Cerebellar nuclear complex (tissue), 1 donor: Measurements from ENCODE around the gene ADAM11.

Experiments used
- DNase-seq, 2 experiments: peaks; one replicate each; lab custom pipeline; 2025; lab: John Stamatoyannopoulos, UW

The ADAM11 gene

DNA sequence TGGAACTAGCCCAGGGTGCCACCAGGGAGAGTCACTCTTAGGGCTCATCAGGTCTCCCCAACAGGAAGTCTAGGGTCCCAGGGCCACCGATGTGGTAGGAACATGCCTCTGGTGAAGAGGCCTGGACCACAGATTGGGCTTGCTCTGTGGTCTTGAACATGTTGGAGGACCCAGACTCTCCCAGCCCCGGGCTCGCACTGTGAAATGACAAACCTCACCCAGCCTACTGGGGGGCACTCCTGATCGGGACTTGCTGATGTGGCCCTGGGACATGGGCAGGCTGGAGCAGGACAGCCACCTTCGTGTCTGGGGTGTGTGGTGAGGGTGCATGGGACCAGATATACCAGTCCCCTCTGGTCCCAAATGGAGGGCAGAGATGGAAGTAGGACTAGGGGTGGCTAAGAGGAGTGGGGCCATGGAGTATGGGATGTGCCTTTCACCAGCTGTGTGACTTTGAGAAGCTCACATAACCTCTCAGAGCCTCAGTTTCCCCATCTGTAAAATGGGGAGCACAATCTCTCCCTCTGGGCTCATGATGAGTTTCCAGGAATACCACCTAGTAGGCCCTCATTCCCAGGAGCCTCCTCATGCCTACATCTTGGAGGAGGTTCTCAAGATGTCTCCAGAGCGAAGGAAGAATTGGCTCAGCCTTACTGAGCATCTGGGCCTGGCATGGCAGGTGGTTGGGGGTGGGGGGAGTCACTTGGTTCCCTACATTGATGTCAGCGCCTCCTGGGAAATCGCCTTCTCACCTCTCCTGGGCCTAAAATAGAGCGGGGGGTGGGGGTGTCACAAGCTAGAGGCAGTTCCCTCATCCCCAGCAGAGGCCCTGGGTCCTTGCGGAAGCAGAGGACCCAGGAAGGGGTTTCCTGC lies 1.5 kb upstream of the ADAM11 start:
- no peak for DNase-seq

DNA sequence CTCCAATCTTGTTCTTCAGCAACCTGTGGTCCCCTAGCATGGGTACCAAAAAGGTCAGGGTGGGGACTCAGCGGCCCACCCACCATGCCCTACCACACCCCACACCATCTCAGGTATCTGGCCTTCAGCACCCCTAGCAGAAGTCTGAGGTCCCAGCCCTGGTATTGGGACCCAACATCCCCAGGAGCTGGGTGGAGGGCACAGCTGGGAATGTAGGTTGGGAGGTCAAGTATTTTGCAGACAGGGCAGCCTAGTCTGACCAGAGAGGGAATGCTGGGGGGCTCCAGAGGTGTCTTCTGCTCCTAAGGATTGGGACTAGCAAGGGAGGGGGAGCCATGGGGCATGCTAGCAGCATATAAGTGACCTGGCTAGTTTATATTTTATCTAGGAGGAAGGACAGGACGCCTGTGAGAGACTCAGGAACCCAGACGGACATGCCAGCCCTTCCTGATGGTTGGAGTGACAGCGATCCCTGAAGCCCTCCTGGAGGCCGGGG lies 822 bp upstream of the ADAM11 start:
- DNase-seq = no peak

DNA sequence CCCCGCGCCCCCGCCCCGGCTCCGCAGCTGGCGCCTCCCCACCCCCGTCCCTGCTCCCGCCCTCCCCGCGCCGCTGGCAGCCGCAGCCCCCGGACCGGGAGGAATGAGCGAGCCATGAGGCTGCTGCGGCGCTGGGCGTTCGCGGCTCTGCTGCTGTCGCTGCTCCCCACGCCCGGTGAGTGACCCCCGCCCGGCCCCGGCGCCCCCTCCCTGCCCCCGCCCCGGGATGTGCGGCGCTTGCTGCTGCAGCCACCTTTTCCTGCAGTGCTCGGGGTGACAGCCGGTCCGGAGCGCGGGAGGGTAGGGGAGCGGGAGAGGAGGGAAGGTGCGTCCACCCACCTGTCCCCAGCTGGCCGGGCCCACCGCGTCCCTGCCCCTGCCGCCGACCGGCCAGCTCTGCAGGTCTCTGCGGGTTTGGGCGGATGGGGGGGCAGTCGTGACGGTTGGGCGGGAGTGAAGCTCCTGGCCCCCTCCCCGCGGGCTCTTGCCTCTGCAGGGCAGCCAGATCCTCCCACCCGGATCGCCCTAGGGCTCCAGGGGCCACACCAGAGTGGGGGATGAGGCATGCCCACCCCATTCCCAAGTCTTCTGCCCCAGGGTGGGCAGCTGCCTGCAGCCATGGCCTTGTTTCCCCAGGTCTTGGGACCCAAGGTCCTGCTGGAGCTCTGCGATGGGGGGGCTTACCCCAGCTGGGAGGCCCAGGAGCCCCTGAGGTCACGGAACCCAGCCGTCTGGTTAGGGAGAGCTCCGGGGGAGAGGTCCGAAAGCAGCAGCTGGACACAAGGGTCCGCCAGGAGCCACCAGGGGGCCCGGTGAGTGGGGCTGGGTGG lies 513 bp downstream of the ADAM11 start:
- DNase-seq = no peak

DNA sequence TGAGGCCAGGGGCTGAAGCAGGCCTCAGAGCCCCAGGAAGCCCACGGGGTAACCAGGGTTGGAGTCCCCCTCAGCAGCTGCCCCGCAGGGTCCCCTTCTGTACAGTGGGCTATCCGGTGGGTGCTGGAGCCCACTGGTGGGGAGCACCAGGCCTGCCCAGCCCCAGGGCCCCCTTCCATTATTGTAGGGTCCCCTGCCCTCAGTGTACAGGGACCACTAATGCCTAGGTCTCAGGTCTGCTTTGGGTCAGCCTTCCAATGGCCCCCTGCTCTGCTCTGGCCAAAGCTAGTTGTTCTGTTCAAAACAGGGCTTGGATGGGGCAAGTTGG lies 1.1 kb downstream of the ADAM11 start:
- no peak for DNase-seq

DNA sequence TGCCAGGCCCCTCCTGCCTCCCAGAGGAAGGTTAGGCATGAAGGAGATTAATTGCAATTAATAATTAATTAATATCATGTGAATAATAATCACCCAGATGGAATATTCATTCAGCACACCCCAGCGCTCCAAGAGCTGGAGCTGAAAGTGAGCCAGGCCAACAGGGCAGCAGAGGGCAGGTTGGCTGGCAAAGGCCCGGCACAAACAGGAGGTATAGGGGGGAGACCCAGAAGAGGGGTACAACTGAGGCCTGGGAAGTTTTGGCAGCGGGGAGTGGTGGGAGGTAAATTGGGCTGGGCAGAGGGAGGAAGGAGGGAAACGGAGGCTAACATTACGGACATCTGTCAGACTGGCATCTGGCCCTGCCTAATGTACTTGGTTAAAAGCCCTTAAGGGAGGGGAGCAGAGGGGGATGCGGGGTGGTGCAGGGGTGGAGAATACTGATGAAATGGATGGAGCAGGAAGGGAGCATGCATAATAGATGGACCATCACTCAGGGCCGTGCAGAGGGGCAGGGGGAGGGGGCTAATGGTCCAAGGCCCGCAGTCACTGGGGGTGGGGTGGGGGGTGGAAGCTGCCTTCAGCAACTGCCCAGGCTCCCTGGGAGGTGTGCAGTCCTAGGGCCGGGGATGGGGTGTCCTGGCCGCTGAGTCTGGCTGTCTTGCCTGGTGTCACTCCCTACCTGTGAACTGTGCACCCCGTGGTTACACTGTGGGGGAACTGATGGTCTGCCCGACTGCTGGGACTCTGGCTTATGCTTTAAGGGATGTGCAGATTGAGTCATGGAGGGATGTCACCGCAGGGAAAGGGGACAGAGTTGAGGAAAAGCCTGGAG lies 1.9 kb downstream of the ADAM11 start:
- DNase-seq = no peak

DNA sequence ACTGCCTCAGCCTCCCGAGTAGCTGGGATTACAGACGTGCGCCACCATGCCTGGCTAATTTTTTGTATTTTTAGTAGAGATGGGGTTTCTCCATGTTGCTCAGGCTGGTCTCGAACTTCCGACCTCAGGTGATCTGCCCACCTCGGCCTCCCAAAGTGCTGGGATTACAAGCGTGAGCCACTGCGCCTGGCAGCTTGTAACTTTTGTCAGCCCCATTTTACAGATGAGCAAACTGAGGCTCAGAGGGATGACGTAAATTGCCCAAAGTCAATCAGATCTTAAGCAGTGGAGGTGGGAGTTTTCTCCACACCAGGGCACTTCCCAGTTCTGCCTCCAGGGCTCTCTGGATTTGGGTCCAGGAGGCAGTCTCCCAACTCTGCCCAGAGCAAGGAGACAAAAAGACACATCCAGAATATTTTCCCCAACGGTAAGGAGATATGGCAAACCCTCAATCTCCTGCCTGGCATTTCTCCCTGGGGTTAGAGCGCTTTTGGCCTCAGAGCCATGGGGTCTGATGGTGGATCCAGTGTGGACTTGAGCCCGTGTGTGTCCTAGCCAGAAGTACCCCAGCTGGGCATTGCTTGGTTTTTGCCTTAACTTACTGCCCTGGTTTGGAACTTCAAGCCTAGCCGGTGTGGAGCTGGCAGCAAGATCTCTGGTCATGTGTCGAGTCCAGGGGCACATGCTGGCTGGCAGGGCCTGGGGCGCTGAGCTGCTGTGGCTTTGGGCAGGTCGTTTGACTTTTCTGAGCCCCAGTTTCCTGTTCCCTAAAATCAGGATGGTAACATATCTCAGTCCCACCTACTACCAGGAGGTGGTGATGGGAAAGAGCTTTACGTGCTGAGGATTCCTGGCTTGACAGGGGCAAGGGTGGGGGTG lies 3.4 kb downstream of the ADAM11 start:
- no peak for DNase-seq

DNA sequence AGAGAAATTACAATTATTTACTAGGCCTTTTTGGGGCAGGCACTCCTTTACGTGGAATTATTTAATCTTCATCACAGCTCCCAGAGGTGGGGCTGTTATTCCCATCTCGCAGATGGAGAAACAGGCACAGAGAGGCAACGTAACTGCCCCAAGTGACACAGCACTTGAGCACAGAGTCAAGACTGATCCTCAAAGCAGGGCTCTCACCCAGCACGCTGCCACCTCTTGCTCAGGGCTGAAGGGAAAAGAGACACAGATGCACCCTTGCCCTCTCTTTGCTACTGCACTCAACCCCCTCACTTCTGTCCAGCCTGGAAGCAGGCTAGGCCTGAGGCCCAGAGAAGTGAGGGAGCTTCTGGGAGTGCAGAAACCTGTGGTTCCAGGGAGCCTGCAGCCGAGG lies 4.4 kb downstream of the ADAM11 start:
- no peak for DNase-seq

DNA sequence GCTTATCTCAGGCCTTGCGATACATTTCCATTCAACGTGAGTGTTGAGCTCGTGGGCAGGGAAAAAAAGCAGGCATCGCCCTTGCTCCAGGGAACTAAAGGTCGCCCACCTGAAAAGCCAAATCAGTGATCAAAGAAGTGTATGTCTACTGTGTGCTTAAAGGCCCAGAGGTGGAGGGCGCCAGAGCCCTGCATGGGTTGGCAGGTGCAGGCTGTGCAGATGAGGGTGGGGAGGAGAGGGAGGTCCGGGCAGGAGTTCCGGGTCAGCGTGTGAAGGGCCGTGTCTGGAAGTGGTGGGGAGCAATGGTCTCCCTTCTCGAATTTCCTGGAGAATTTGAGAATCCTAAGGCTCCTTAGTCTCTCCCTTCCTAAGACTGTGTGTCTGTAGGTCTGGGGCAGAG lies 7.2 kb downstream of the ADAM11 start:
- no peak for DNase-seq

DNA sequence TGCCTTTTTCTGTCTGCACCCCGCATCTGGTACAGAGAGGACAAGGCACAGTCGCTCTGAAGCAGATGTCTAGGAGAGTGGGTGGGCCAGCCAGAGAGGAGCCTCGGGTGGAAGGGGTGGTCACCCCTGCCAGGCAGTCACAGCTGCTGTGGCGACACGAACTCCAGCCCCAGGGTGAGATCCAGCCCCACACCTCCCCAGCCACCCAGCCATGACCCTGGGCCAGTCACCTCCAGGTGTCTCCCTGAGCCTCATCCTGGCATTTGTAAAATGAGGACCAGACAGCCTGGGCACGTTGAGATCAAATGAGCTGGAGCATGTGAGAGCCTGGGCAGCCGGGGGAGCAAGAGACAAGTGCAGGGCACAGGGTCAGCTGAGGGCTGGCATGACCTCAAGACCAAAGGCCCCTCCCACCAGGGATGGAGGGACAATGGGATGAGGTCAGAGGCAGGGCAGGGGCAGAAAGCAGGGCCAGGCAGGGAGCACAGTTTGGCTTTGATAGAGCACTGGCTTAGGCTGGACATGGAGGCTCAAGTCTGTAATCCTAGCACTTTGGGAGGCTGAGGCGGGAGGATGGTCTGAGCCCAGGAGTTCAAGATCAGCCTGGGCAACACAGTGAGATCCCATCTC lies 7.7 kb downstream of the ADAM11 start:
- no peak for DNase-seq

DNA sequence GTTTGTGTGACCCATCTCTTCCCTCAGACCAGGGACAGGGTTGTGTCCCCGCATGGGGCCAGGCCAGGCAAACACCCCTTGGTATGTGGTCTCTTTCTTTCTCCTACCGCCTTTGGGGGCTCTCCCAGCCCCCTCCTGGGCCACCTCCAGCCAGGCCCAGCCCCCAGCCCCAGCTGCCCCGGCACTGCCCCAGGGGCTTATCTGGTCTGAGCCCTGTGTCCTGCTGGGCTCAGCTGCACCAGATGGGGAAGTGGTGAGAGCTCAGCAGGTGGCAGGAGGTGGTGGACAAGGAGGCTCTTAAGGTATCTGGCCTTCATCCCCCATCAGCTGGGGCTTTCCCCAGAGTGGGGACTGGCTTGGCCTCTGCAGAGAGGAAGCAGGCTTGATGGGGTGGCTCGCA lies 8.7 kb downstream of the ADAM11 start:
- DNase-seq = no peak

DNA sequence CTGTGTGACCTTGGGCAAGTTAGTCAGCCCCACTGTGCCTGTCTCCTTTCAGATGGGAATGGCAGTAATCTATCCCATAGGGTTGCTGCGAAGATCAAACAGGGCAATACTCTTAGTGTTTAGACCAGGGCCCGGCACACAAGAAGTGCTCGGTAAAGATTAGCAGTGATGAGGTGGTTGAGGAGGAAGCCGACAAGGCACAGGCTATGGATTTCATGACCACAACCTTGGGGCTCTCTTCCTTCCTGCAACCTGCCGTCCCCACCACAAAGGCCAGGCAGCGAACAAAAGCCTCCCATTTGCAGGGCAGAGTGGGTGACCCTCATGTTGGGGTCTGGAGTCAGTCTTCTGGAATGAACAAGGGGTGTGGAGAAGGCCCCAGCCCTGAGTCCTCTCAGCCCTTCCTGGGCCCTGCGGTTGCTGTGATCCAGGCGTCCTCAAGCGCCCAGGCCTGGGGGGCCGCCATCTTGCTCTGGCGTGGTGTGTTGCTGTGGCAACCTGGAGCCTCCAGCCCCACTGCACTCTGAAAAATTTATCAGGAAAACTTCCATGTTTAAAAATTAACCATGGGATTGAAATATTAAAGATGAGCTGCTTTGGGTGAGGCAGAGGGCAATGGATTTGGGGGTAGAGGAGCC lies 9.8 kb downstream of the ADAM11 start:
- DNase-seq = no peak

DNA sequence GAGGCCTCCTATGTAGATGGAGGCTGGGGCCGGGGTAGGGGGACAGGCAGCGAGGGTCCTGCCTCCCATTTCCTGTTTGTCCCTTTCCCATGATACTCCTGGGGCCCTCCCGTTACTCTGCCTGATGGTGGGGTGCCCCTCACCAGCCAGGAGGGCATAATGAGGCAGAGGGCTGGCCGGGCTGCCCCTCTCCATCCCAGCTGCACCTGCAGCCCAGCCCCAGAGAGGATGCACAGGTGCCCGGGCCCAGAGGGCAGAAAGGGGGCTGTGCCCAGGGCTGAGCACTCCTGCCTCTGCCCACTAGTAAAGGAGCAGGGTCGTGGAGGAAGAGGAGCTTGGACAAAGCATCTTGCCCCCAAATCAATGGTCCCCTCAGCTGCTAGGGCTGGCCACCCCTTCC lies 10.4 kb downstream of the ADAM11 start:
- DNase-seq = no peak

DNA sequence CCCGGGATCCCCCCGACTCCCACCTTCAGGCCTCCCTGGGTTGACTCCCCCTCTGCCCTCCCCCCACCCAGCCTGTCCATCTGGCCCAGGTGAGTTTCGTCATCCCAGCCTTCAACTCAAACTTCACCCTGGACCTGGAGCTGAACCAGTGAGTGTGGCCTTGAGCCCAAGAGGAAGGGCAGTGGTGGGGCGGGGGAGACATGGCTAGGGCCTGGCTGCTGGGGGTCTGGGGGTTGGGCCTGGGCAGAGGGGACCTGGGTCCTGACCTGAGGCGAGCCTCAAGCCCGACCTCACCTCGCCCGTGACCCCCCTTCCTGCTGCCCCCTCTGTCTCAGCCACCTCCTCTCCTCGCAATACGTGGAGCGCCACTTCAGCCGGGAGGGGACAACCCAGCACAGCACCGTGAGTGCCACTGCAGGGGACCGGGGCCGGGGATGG lies 10.9 kb downstream of the ADAM11 start:
- no peak for DNase-seq

DNA sequence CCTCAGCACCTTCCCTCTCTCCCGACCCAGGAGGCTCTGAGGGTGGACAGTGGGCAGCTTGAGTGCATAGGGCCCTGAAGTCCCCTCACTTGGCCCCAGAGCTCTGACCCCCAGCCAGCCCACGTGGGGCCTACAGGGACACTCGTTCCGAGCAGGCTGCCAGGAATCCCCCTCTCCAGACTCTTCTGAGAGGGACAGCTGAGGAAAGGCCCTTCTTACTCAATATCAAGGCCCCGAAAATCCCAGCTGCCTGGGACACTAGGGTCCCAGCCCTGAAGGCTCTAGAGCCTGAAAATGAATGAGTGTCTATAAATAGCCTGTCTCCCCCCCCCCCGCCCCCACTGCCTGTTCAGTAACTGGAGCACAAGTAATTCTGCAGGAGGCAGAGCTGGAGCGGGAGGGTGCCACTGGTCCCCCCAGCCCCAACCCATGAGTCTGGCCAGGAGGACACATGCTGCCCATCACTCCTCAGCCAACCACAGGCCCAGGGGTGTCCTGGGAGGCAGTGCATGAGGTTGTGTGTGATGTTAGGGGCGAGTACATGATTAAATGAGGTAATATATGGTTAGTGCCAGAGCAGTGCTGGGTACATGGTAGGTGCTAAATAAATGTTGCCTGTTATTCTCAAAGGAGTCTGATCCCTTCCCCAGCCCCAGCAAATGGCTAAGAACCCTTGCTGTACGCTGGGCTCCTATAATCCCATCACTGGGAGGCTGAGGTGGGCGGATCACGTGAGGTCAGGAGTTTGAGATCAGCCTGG lies 11.6 kb downstream of the ADAM11 start:
- no peak for DNase-seq

DNA sequence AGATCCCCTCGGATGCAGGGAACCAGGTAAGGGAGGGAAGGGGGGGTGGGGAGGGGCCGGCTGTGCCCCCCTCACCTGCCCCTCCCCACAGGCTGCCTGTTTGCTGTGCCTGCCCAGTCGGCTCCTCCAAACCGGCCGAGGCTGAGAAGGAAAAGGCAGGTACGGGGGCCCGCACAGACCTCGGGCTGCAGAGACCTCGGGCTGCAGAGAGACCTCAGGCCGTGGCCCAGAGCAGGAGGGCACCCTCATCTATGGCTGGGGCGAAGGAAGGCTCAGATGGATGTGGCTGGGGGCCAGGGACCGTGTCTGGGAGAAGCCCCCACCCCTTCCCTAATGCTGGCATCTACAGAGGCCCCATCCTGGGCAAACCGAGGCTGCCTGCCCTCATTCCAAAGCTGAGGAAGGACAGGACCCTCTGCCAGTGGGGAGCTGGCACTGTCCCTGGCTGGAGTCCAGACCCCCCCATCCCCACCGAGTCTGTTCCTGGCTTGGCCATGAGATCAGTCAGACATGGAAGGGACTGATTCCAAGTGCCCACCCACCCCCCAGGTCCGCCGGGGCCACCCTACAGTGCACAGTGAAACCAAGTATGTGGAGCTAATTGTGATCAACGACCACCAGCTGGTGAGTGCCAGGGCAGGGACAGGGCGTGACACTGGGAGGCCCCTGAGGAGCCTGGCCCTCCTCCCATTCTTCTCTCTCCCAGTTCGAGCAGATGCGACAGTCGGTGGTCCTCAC lies 13.7 kb downstream of the ADAM11 start:
- no peak for DNase-seq

DNA sequence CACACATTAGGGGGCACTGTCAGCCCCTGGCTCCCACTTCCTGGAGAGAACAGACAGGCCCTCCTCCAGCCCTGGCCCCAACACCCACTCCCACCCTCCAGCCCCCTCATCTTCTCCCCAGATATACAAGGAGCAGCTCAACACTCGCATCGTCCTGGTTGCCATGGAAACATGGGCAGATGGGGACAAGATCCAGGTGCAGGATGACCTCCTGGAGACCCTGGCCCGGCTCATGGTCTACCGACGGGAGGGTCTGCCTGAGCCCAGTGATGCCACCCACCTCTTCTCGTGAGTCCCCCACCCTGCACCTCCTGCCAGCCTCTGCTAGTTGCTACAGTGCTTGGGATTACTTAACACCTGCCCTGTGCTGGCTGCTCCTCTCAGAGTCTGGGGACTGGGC lies 14.4 kb downstream of the ADAM11 start:
- DNase-seq = no peak

DNA sequence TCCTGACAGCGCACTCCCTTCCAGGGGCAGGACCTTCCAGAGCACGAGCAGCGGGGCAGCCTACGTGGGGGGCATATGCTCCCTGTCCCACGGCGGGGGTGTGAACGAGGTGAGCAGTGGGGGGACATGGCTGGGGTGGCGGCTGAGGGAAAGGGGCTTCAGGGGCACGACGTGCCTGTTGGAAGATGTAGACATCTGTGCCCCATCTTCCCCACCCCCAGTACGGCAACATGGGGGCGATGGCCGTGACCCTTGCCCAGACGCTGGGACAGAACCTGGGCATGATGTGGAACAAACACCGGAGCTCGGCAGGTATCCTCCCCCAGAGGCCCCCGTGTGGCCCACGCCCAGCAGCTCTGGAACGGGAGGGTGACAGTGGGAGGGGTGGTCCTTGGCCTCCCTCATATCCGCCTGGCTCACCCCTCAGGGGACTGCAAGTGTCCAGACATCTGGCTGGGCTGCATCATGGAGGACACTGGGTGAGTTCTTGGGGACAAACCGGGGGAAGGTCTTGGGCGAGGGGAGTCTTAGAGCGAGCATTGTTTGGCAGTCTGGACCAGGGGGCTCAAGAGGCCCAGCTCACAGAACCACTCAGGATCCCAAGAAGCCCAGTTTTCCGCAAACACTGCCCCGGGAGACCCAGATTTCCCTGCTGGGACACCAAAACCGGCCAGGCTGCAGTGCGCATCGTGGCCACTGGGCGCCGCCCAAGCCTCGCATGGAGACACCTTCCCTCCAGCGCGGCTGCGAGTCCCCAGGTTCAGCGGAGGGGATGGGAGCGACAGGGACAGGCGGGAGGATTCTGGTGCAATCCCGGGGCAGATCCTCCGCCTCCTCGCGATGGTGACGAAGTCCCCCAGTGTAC lies 15.7 kb downstream of the ADAM11 start:
- peak in 1 of 2 experiments; percentile 31 for DNase-seq
